ENCODE results near the gene BRD1.

- TF ChIP-seq CTCF (conservative IDR thresholded peaks at IDR 0.05; ENCODE audit: low read depth, low read length) (no peak), EZH2phosphoT487 (IDR thresholded peaks at IDR 0.05; ENCODE audit: borderline replicate concordance, low read length) (no peak), EZH2 (IDR thresholded peaks at IDR 0.05; ENCODE audit: low read length, unreplicated experiment) (no peak)
These were observed 57.0 kb downstream of the BRD1 start for GRCh38 chr22:49770547-49771265.
